Measurements from ENCODE around the gene ZNF322.

Gene ZNF322

DNA sequence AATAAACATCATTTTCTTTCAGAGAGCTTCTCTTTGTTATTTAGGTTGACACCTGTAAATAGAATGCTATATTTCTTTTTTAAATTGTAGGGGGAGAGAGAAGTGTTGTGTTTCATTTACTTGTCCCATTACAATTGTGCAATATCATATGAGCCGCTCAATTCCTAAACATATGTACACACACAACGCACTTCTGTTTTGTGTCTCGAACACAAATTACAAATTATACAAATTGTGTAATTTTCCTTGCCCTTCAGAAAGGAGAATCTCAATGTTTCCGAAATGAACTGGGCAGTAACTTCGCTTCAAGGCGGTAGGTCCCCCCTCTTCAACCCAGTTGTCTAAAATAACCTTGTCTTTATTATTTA lies 65.4 kb downstream of the ZNF322 start:
- no peak overlapping the region for H3K9ac ChIP-seq
- peaks cover 20% of the 10 kb centered on the region for H3K4me1 ChIP-seq (ENCODE audit: low read depth, poor library complexity, severe bottlenecking)
- H3K4me3 ChIP-seq (IDR thresholded peaks at IDR 0.05; ENCODE audit: insufficient read depth, low read depth, low read length), result no peak overlapping the region
- H3K36me3 ChIP-seq (ENCODE audit: insufficient read depth), result no peaks in the 10 kb centered on the region
- no peak overlapping the region for H3K4me2 ChIP-seq
- no peak overlapping the region for H3K27ac ChIP-seq
- no peaks in the 10 kb centered on the region for H4K20me1 ChIP-seq (ENCODE audit: insufficient read depth)
- peaks cover 16% of the 10 kb centered on the region for H3K79me2 ChIP-seq (ENCODE audit: insufficient read depth, low read depth)
- H3K27me3 ChIP-seq (ENCODE audit: insufficient read depth, low read depth), result no peaks in the 10 kb centered on the region
- H2AFZ ChIP-seq (ENCODE audit: low read depth), result no peak overlapping the region
- TF ChIP-seq, protein P1, sequence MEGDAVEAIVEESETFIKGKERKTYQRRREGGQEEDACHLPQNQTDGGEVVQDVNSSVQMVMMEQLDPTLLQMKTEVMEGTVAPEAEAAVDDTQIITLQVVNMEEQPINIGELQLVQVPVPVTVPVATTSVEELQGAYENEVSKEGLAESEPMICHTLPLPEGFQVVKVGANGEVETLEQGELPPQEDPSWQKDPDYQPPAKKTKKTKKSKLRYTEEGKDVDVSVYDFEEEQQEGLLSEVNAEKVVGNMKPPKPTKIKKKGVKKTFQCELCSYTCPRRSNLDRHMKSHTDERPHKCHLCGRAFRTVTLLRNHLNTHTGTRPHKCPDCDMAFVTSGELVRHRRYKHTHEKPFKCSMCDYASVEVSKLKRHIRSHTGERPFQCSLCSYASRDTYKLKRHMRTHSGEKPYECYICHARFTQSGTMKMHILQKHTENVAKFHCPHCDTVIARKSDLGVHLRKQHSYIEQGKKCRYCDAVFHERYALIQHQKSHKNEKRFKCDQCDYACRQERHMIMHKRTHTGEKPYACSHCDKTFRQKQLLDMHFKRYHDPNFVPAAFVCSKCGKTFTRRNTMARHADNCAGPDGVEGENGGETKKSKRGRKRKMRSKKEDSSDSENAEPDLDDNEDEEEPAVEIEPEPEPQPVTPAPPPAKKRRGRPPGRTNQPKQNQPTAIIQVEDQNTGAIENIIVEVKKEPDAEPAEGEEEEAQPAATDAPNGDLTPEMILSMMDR (conservative IDR thresholded peaks at IDR 0.05; ENCODE audit: low read depth, low read length), result no peak

DNA sequence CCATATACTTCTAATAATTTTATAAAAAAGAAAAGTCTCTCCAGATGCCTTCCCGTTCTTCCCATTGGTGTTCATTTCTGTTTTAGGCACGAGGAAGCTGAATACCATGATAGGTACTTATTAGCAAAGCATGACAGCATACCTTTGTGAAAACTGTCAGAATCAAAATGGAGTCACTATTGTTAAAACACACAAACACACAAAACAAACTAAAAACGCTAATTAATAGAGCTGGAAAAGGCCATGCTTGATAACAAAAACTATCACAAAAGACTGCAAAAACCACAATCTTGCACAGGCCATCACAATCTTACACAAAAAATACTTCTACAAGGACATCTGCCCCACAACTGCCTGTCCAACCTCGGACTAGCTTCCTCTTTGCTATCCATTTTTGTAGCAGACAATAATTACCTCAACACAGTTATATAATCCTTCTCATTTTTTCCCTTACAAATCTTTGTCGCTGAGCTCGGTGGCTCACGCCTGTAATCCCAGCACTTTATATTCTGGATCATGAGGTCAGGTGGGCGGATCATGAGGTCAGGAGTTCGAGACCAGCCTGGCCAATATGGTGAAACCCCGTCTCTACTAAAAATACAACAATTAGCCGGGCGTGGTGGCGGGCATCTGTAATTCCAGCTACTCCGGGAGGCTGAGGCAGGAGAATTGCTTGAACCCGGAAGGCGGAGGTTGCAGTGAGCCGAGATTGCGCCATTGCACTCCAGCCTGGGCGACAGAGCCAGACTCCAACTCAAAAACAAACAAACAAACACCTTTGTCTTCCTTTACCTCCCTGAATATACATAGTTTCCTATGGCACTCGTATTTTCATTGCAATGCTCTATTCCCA lies 66.0 kb downstream of the ZNF322 start:
- Histone ChIP-seq H3K27me3 (ENCODE audit: insufficient read depth, low read depth) (no peaks in the 10 kb centered on the region), H3K4me1 (ENCODE audit: low read depth, poor library complexity, severe bottlenecking) (peaks cover 18% of the 10 kb centered on the region), H4K20me1 (ENCODE audit: insufficient read depth) (no peaks in the 10 kb centered on the region), H2AFZ (ENCODE audit: low read depth) (no peak overlapping the region), H3K4me2 (no peak overlapping the region), H3K27ac (no peak overlapping the region), H3K79me2 (ENCODE audit: insufficient read depth, low read depth) (peaks cover 16% of the 10 kb centered on the region), H3K4me3 (IDR thresholded peaks at IDR 0.05; ENCODE audit: insufficient read depth, low read depth, low read length) (no peak overlapping the region), H3K36me3 (ENCODE audit: insufficient read depth) (no peaks in the 10 kb centered on the region), H3K9ac (no peak overlapping the region)
- TF ChIP-seq, protein P1 (conservative IDR thresholded peaks at IDR 0.05; ENCODE audit: low read depth, low read length), result no peak

DNA sequence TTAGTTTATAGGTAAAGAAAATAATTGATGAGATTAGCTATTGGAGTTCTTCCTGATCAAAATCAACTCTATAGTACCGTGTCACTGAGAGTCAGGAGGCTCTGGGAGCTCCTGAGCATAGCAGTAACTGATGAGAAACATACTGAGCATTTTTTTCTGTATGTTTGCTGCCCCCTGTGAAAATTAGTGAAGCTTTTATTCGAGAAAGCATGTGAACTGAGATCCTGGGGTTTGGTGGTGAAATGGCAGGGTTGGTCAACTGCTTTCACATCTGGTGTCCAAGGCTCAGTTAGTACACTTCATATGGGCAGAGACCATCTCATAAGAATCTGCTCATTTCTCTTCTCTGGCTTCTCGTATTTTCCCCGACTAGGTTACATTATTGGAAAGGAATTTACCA lies 66.9 kb downstream of the ZNF322 start:
- Histone ChIP-seq H4K20me1 (ENCODE audit: insufficient read depth) (no peaks in the 10 kb centered on the region), H2AFZ (ENCODE audit: low read depth) (no peak overlapping the region), H3K27me3 (ENCODE audit: insufficient read depth, low read depth) (no peaks in the 10 kb centered on the region), H3K4me1 (ENCODE audit: low read depth, poor library complexity, severe bottlenecking) (peaks cover 12% of the 10 kb centered on the region), H3K4me3 (IDR thresholded peaks at IDR 0.05; ENCODE audit: insufficient read depth, low read depth, low read length) (no peak overlapping the region), H3K79me2 (ENCODE audit: insufficient read depth, low read depth) (peaks cover 8% of the 10 kb centered on the region), H3K4me2 (no peak overlapping the region), H3K9ac (no peak overlapping the region), H3K36me3 (ENCODE audit: insufficient read depth) (no peaks in the 10 kb centered on the region), H3K27ac (no peak overlapping the region)
- TF ChIP-seq, protein P1 (conservative IDR thresholded peaks at IDR 0.05; ENCODE audit: low read depth, low read length), result no peak

DNA sequence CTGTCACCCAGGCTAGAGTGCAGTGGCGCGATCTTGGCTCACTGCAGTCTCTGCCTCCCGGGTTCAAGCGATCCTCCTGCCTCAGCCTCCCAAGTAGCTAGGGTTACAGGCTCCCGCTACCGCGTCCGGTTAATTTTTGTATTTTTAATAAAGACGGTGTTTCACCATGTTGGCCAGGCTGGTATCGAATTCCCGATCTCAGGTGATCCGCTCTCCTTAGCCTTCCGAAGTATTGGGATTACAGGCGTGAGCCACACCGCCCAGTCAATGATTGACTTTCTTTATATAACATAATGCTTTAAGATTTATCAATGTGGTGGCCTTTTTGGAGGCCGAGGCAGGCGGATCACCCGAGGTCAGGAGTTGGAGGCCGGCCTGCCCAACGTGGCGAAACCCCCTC lies 70.6 kb downstream of the ZNF322 start:
- Histone ChIP-seq H3K36me3 (ENCODE audit: insufficient read depth) (no peaks in the 10 kb centered on the region), H3K4me1 (ENCODE audit: low read depth, poor library complexity, severe bottlenecking) (no peaks in the 10 kb centered on the region), H3K9ac (no peak overlapping the region), H3K4me2 (no peak overlapping the region), H3K4me3 (IDR thresholded peaks at IDR 0.05; ENCODE audit: insufficient read depth, low read depth, low read length) (no peak overlapping the region), H4K20me1 (ENCODE audit: insufficient read depth) (no peaks in the 10 kb centered on the region), H3K27me3 (ENCODE audit: insufficient read depth, low read depth) (no peaks in the 10 kb centered on the region), H3K79me2 (ENCODE audit: insufficient read depth, low read depth) (no peaks in the 10 kb centered on the region), H2AFZ (ENCODE audit: low read depth) (no peak overlapping the region), H3K27ac (no peak overlapping the region)
- TF ChIP-seq, protein P1 (conservative IDR thresholded peaks at IDR 0.05; ENCODE audit: low read depth, low read length), result no peak
